ENCODE data around the gene ARL3. TPM values are rescaled to one million over a fixed set of nuclear protein-coding genes. Genes with fewer than 3 reads are reported as not detected.

Gene ARL3
- total and polyA plus RNA-seq, 9 donors: 9.5 to 25.6 (median 23.3) TPM

DNA sequence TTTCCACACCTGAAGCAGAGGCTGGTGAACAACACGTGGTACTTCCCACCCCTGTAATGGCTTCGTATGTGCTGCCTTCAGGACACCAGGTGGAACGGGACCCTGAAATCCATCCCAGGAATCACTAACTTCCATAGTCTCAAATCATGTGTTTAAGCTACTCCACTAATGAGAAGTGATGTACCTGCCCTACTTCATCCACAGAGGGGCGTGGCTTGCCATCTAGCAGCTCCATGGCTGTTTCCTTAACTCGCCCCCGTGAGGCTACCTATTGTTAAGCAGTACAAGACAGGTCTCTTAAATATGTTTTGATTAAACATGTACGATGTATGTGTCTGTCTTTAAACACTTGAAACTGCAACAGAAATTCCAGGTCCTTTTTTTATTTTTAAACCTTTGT is 31.8 kb downstream of the ARL3 start:
- no peaks in the 10 kb centered on the region for H3K27me3 ChIP-seq
- peaks cover 11% of the 10 kb centered on the region for H3K4me1 ChIP-seq (ENCODE audit: insufficient read depth)
- H3K27ac ChIP-seq: no peak overlapping the region
- no peak for DNase-seq
- no peaks in the 10 kb centered on the region for H3K36me3 ChIP-seq
- no peaks in the 10 kb centered on the region for H3K9me3 ChIP-seq
- intact Hi-C loops (cut with DNase I): no loop called here
- 93 to 96% (median 95%) methylated on average over 7 of the region's 7 CpGs for WGBS, 3 donors
- no peak overlapping the region for H3K4me3 ChIP-seq
- TF ChIP-seq POLR2A (IDR thresholded peaks at IDR 0.05) (no peak), EP300 (IDR thresholded peaks at IDR 0.05) (no peak)
- TF ChIP-seq, protein P1, sequence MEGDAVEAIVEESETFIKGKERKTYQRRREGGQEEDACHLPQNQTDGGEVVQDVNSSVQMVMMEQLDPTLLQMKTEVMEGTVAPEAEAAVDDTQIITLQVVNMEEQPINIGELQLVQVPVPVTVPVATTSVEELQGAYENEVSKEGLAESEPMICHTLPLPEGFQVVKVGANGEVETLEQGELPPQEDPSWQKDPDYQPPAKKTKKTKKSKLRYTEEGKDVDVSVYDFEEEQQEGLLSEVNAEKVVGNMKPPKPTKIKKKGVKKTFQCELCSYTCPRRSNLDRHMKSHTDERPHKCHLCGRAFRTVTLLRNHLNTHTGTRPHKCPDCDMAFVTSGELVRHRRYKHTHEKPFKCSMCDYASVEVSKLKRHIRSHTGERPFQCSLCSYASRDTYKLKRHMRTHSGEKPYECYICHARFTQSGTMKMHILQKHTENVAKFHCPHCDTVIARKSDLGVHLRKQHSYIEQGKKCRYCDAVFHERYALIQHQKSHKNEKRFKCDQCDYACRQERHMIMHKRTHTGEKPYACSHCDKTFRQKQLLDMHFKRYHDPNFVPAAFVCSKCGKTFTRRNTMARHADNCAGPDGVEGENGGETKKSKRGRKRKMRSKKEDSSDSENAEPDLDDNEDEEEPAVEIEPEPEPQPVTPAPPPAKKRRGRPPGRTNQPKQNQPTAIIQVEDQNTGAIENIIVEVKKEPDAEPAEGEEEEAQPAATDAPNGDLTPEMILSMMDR (IDR thresholded peaks at IDR 0.05): no peak

DNA sequence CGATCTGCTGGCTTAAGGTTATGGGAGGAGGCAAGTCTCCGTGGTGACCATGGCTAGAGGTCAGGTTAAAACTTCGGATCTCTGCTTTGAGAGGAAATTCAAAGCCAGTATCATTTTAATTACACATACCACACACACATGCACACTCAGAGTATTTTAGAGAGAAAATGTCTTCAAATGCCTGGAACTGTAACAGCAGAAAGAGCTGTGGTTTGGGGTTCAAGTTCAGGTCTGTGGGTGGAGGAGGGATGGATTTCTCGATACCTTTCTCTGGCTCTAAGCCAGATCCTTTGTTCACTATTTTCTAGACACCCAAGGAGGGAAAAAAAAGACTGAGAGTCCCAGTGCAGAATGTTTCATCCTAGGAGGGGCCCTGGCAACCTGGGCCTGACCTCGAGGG is 32.5 kb downstream of the ARL3 start:
- Histone ChIP-seq H3K27me3 (no peaks in the 10 kb centered on the region), H3K4me3 (no peak overlapping the region), H3K27ac (no peak overlapping the region), H3K9me3 (no peaks in the 10 kb centered on the region), H3K36me3 (no peaks in the 10 kb centered on the region), H3K4me1 (ENCODE audit: insufficient read depth) (peaks cover 16% of the 10 kb centered on the region)
- DNase-seq: no peak
- TF ChIP-seq EP300 (IDR thresholded peaks at IDR 0.05): no peak
- TF ChIP-seq POLR2A (IDR thresholded peaks at IDR 0.05): no peak
- TF ChIP-seq, protein P1 (IDR thresholded peaks at IDR 0.05): no peak
- intact Hi-C loops (cut with DNase I): no loop called here
- WGBS, 3 donors: 72 to 78% (median 76%) methylated on average over 5 of the region's 5 CpGs

DNA sequence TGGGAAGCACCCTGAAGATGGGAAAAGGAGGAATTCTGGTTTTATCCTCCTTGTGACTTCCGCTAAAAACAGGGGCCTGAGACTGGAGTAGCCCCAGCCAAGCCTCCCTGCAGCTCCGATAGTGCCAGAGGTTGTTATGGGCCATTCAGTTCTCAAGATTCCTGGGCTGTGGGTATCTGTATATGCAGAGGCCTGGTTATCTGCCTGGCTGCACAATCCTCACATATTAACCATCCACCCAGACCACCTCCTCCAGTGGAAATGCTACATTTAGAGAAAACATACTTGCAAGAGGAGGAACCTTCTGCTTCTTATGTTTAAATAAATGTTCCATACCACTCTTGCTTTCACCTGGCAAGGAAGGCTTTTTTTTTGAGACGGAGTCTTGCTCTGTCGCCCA is 34.6 kb downstream of the ARL3 start:
- no peaks in the 10 kb centered on the region for H3K27me3 ChIP-seq
- H3K9me3 ChIP-seq: no peaks in the 10 kb centered on the region
- H3K27ac ChIP-seq: no peak overlapping the region
- TF ChIP-seq EP300 (IDR thresholded peaks at IDR 0.05) (no peak), POLR2A (IDR thresholded peaks at IDR 0.05) (no peak)
- TF ChIP-seq, protein P1 (IDR thresholded peaks at IDR 0.05): no peak
- H3K4me3 ChIP-seq: no peak overlapping the region
- no peaks in the 10 kb centered on the region for H3K36me3 ChIP-seq
- H3K4me1 ChIP-seq (ENCODE audit: insufficient read depth): peaks cover 26% of the 10 kb centered on the region
- DNase-seq: no peak
- intact Hi-C loops (cut with DNase I): loop anchor here in 1 of 4 donors (5.0 kb wide), 1 partner anchor 33 kb away; the partner anchor contains the start of genes ARL3 and SFXN2
- WGBS, 3 donors: 86 to 94% (median 94%) methylated on average over 4 of the region's 4 CpGs

DNA sequence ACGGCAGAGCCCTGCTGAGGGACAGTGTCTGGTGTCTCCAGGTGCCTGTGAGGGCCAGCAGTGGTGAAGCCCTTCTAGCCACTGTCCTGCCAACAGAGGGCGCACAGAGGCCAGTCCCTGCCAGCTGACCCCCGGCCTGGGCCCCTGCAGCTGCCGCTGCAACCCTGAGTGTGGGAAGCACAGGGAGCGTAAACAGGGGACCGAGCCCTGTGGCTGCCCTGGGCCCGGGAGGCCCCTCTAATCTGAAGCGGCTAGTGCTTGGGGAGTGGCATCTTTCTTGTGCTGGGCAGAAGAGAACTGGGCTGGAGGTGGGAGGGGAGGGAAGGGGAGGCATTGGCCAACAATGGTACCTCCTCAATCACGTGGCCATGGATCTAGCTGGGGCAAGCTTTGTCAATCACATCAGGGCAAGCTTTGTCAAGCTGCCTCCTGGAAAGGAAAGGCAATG is 35.3 kb downstream of the ARL3 start:
- DNase-seq: peak; percentile 70 to 82 (median 74)
- Histone ChIP-seq H3K4me3 (no peak overlapping the region), H3K4me1 (ENCODE audit: insufficient read depth) (peaks cover 30% of the 10 kb centered on the region)

More for the DNA sequence above, 35.3 kb downstream of the ARL3 start:
- 10 to 41% (median 17%) methylated on average over 9 of the region's 9 CpGs for WGBS, 3 donors
- no peaks in the 10 kb centered on the region for H3K9me3 ChIP-seq
- H3K27ac ChIP-seq: peak overlapping the region in 1 of 2 donors; percentile 32
- TF ChIP-seq, protein P1 (IDR thresholded peaks at IDR 0.05): peak; percentile 11 to 64 (median 43)
- TF ChIP-seq POLR2A (IDR thresholded peaks at IDR 0.05): no peak
- TF ChIP-seq EP300 (IDR thresholded peaks at IDR 0.05): no peak
- intact Hi-C loops (cut with DNase I): loop anchor here in 1 of 4 donors (5.0 kb wide), 1 partner anchor 33 kb away; the partner anchor contains the start of genes ARL3 and SFXN2
- H3K36me3 ChIP-seq: no peaks in the 10 kb centered on the region
- H3K27me3 ChIP-seq: no peaks in the 10 kb centered on the region
